Measurements from ENCODE around the gene AMOTL1.

Gene AMOTL1, protein sequence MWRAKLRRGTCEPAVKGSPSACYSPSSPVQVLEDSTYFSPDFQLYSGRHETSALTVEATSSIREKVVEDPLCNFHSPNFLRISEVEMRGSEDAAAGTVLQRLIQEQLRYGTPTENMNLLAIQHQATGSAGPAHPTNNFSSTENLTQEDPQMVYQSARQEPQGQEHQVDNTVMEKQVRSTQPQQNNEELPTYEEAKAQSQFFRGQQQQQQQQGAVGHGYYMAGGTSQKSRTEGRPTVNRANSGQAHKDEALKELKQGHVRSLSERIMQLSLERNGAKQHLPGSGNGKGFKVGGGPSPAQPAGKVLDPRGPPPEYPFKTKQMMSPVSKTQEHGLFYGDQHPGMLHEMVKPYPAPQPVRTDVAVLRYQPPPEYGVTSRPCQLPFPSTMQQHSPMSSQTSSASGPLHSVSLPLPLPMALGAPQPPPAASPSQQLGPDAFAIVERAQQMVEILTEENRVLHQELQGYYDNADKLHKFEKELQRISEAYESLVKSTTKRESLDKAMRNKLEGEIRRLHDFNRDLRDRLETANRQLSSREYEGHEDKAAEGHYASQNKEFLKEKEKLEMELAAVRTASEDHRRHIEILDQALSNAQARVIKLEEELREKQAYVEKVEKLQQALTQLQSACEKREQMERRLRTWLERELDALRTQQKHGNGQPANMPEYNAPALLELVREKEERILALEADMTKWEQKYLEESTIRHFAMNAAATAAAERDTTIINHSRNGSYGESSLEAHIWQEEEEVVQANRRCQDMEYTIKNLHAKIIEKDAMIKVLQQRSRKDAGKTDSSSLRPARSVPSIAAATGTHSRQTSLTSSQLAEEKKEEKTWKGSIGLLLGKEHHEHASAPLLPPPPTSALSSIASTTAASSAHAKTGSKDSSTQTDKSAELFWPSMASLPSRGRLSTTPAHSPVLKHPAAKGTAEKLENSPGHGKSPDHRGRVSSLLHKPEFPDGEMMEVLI
- long read RNA-seq, donor 1, result 0 reads
- long read RNA-seq, donor 2, result 0 reads
- long read RNA-seq, donor 3, result 0 reads
- long read RNA-seq, donor 4, partial matches to known transcripts, result 5 of 5 reads
- long read RNA-seq, donor 4, other reads (novel, unspliced or antisense), result 0 of 5 reads
- long read RNA-seq, donor 5, full-length matches to known transcripts, result 1 of 1 reads
- long read RNA-seq, donor 5, partial matches to known transcripts, result 0 of 1 reads
- long read RNA-seq, donor 5, other reads (novel, unspliced or antisense), result 0 of 1 reads
- long read RNA-seq, donor 6, partial matches to known transcripts, result 18 of 18 reads
- long read RNA-seq, donor 6, other reads (novel, unspliced or antisense), result 0 of 18 reads
- long read RNA-seq, donor 7, partial matches to known transcripts, result 50 of 52 reads
- long read RNA-seq, donor 7, other reads (novel, unspliced or antisense), result 0 of 52 reads
- long read RNA-seq, donor 8, result 0 reads

DNA sequence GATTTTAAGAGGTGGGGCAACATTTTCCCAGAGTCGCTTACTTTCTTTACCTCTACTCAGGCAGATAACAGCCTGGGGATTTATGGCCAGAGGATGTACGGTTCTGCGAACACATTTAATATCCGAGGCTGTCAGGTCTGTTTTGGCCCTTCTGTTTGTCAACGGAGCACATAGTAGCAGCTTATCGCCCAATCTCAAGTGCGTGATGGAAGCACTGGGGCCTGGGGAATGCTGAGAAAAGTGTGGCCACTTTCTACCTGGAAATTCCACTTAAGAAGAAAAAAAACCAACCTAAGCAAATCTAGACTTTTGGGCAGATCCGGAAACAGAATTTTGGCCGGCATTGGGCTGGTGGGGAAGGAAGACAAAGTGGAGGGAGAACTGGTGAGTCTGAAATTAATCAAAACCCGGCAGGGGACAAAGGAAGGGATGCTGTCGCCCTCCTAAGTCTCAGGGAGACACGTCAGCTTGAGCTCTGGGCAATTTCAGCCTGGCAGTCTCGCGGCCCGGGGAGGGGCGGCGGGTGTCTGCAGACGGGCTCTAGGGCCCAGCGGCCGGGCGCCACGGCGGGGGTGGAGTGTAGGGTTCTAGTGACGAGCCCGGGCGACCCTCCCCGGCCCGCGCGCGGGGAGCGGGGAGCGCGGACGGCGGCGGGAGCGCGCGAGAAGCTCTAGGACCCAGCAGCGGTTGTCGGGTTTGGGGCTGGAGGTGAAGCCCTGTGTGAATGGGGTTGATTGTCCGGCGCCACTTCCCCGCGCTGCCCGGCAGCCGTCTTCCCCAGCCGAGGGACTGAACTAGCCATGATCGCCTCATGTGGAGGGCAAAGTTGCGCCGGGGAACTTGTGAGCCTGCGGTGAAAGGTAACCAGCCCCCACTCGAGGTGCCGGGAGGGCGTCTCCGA lies at the start of gene AMOTL1:
AMOTL1 (plus strand) TSS at position 656 of the 901 bp plus-strand sequence; CDS start at position 812, 156 bp downstream.
- DNase-seq, result no peak

- DNase-seq, result no peak
These were observed 48.3 kb upstream of the AMOTL1 start for GRCh38 chr11:94719876-94720275.

GRCh38 chr11:94721565-94722292 lies 46.4 kb upstream of the AMOTL1 start:
- no peak for DNase-seq

DNA sequence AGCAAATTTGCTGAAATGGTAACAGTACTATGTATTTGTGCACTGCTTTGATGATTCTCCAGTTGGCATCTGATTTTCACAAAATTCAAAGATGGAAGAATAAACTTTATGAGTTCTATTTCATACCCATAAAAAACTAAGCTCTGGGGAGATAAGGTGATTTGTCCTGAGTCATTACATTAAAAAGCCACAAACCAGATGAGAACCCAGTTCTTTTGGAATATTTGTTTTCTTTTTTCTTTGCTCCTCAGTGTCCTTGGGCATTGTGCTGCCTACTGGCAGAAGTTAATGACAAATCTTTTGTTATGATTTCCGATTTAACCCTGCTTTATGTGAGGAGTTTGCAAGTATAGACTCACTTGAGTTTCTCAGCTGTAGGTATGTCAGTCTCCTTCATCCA lies 45.4 kb upstream of the AMOTL1 start:
- no peak for DNase-seq

DNA sequence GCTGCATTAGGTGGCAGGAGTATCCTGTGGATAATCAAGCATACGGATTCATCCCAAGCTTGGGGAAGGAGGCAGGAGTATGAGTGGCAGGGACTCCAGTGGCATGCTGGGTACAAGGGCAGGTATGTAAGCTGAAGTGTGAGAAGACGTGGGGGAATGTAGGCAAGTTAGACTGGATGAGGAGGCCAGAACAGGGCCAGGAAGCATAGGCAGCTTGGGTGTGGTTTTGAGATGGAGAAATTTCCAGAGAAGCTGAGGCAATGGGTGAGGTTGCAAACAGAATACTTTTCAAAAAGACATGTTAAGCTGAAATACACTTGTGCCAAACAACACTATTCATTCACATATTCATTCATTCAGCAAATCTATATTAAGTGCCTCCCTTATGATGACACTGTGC lies 43.1 kb upstream of the AMOTL1 start:
- no peak for DNase-seq

GRCh38 chr11:94727819-94728218 lies 40.3 kb upstream of the AMOTL1 start:
- no peak for DNase-seq

DNA sequence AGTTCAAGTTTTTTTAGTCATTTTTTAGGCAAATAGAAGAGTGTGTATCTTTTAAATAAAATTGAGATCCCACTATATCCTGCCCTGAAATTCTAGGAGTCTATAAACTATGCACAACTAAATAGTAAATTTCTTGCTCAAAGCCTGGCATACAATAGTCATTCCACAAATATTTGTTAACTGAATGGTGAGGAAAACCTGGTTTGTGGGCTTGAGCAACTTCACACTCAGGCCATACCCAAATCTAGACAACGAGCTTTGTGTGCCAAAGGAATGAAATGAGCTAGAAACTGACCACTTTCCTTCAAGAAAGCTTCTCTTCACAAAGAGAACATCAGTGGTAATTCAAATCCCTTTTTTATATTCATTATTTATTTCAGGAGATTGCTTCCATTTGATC lies 39.6 kb upstream of the AMOTL1 start:
- no peak for DNase-seq

DNA sequence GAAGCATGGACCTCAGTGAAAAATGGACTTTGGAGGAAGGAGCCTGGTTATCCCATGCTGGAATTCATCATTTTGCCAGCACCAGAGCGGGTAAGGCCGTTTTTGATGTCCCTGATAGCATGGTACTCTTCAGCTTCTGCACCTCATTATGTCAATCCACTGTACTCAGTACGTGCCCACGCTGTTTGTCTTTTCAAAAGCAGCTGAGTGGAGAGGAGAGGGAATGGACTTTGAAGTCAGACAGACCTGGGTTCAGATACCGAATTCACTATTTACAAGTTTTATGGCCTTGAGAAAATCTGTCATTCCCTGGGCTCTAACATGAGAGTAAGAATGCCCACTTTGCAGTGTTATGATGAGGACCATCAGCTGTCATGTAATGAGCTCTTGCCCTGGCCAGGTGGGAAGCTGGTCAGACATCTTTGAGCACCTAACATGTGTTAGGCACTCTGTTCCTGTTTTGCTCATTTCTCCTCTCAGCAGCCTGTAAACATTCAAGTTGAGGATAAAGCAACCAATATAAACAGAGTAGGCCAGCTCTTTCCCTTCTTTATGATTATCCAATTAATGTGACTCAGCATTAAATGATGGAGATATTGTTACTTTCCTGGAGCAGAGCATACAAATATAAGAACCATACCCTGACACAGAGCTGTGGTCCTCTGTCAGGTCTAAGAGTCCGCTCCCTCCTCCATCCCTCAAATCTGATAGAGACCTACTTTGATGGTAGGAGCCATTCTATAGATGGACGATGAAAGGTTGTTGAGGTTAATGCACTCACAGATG lies 39.0 kb upstream of the AMOTL1 start:
- no peak for DNase-seq

- DNase-seq, result no peak
These were observed 38.0 kb upstream of the AMOTL1 start for GRCh38 chr11:94730153-94730552.

- no peak for DNase-seq
These were observed 36.1 kb upstream of the AMOTL1 start for GRCh38 chr11:94731880-94732601.

DNA sequence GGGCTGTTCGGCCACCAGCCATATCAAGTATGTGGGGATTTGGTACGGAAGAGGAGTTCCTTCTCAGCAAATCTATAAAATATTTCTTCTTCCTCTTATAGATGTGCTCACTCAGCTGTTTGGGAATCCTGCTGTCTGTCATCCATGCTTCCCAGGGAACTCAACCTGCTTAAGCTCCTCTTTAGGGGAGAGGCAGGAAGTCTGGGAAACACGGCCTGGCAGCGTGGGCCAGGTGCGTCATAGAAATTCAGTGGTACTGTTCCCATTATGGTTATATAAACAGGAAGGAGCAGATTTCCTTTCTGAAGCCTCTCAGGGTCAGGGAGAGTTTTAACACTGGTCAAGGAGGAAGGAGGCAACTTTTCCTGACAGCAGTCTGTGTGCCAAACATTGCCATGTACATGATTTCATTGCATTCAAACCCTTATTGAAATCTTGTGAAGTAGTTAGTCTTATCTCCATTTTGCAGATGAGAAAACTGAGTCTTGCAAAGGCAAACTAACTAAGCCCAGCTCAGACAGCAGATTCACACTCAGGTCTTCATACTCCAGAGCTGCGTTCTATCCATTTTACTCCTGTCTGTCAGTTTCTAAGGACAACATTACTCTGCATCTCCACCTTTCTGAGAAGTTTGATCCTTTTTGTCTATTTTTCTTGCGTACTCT lies 35.4 kb upstream of the AMOTL1 start:
- no peak for DNase-seq

DNA sequence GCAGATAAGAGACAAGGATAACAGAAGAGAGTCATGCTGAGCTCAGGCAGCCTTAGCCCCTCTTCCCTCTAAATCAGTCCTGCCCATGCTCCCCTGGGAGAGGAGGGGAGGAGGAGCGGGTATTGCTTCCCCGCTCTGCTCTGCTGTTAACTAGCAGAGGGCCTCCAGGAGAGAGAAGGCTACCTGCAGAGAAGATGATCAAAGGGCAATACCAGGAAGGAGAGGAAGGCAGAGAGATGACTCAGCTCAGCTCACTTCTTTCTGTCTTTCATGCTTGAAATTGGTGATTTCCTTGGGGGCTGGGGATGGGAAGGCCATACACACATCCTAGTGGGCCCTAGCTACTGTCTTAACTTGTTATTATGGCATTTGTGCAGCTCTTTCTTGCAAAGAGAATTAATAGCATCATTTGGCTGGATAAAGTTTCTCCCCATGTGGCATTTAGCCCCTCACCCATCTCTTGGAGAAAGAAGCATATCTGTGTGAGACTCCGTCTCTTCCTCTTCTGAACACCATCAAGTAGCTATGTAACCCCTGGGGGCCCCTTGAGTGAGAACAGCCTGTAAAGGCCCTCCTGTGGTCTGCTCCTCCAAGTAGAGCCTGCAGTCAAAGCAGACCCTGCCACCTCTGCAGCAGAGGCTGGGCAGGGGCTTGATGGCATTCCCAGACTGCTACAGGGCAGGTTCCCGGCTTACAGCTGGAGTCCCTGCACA lies 33.4 kb upstream of the AMOTL1 start:
- no peak for DNase-seq

- no peak for DNase-seq
These were observed 32.2 kb upstream of the AMOTL1 start for GRCh38 chr11:94735907-94736306.

DNA sequence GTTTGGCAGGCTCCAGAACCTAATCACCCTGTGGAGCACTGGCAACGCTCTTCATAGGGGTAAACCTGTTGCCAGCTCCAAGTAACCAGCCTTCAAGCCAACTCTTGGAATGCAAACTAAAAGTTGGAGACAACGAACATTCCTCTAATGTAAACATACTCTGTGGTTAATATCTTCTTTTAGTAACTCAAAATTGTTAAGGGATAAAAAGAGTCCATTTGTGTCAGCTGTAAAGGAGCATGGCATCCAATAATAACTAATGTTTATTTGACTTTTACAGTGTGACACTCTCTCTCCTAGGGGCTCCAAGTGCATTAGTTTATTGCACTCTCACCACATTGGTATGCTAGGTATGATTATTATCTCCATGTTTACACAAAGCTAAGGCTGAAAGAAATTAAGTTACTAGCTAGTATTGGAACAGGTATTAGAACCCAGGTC lies 31.0 kb upstream of the AMOTL1 start:
- no peak for DNase-seq

DNA sequence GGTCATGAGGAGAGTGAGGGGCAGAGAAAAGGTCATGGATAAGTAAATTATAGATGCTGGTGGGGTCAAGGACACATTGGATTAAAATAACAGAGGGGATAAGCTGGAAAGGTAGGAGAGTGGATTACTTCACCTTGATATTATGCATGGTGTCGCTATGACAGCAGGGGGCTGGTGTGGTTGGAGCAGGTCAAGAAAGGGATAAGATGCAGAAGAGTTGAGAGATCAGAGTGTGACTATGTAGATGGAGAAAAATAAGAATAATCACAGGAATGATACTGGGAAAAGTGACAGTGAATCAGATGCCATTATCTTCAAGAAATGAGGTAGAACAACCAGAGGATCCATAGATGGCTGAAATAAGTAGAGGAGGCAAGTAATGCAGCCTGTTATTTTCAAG lies 29.4 kb upstream of the AMOTL1 start:
- no peak for DNase-seq

GRCh38 chr11:94739331-94739730 lies 28.8 kb upstream of the AMOTL1 start:
- no peak for DNase-seq

Measured in right kidney (tissue), 9 donors.